NB4 (cell line): ENCODE results near the gene AFAP1L2.

Experiments
- CTCF ChIP-seq: IDR thresholded peaks from one replicate; pipeline ENCODE4 v1.5.1; 2012; ENCODE audit warnings: low read depth, low read length
- MAX ChIP-seq: IDR thresholded peaks from 2 replicates; pipeline ENCODE4 v1.6.1; 2011; ENCODE audit warnings: low read depth, low read length
- POLR2A ChIP-seq: IDR thresholded peaks from 2 replicates; pipeline ENCODE4 v1.6.1; 2011; ENCODE audit warnings: mild to moderate bottlenecking; ENCODE audit not compliant: insufficient read length; ENCODE audit errors: extremely low read depth

- no peak for TF ChIP-seq CTCF
- TF ChIP-seq POLR2A: no peak
- no peak for TF ChIP-seq MAX
Measured at GRCh38 chr10:114427124-114427852, 23.0 kb upstream of the AFAP1L2 start.
